Measurements from ENCODE around the gene HES3.

HES3 gene

DNA sequence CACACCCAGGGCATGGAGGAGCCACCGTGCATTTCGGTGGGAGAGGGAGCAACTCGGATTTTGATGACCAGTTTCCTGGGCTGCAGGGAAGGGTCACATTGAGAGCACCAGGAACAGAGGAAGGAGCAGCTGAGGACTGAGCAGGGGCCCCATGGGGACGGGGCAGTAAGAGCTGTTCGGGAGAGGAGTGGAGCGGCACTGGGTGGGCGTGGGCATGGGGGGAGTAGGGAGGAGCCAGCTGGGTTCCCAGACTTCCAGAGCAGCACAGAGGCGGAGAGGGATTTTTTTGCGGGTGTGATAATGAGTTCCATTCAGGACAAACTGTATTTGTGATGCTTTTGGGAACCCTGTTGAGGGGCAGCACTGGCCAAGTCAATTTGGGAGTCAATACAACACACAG is 34.3 kb downstream of the HES3 start:
- Histone ChIP-seq H4K20me1 (ENCODE audit: insufficient read depth, low read length) (no peaks in the 10 kb centered on the region), H2AFZ (ENCODE audit: low read length) (no peak overlapping the region), H3K27ac (ENCODE audit: low read depth, low read length, poor library complexity, severe bottlenecking) (no peak overlapping the region), H3K27me3 (ENCODE audit: insufficient read depth, low read length) (no peaks in the 10 kb centered on the region), H3K4me3 (ENCODE audit: low read depth, low read length, poor library complexity, severe bottlenecking) (no peak overlapping the region), H3K79me2 (ENCODE audit: insufficient read depth, low read length) (no peaks in the 10 kb centered on the region), H3K36me3 (ENCODE audit: insufficient read depth, low read length) (no peaks in the 10 kb centered on the region), H3K4me1 (ENCODE audit: insufficient read depth, low read length, severe bottlenecking) (no peaks in the 10 kb centered on the region), H3K9ac (ENCODE audit: low read length) (no peak overlapping the region), H3F3A (ENCODE audit: insufficient read depth, low read length) (no peaks in the 10 kb centered on the region), H3K9me3 (ENCODE audit: low read length) (no peaks in the 10 kb centered on the region), H3K4me2 (ENCODE audit: low read length) (no peak overlapping the region), H3K9me2 (ENCODE audit: low read depth, low read length) (no peaks in the 10 kb centered on the region)
- no peak for TF ChIP-seq EZH2 (IDR thresholded peaks at IDR 0.05; ENCODE audit: borderline replicate concordance, low read length)
- no peak for TF ChIP-seq CTCF (IDR thresholded peaks at IDR 0.05; ENCODE audit: low read length)

GRCh38 chr1:6279066-6279465 is 35.1 kb downstream of the HES3 start:
- no peaks in the 10 kb centered on the region for H3K9me3 ChIP-seq (ENCODE audit: low read length)
- no peaks in the 10 kb centered on the region for H3F3A ChIP-seq (ENCODE audit: insufficient read depth, low read length)
- no peaks in the 10 kb centered on the region for H3K36me3 ChIP-seq (ENCODE audit: insufficient read depth, low read length)
- H3K4me1 ChIP-seq (ENCODE audit: insufficient read depth, low read length, severe bottlenecking), result no peaks in the 10 kb centered on the region
- H3K9ac ChIP-seq (ENCODE audit: low read length), result no peak overlapping the region
- no peak for TF ChIP-seq CTCF (IDR thresholded peaks at IDR 0.05; ENCODE audit: low read length)
- no peak for TF ChIP-seq EZH2 (IDR thresholded peaks at IDR 0.05; ENCODE audit: borderline replicate concordance, low read length)
- H3K4me2 ChIP-seq (ENCODE audit: low read length), result no peak overlapping the region
- no peaks in the 10 kb centered on the region for H3K9me2 ChIP-seq (ENCODE audit: low read depth, low read length)
- no peaks in the 10 kb centered on the region for H3K79me2 ChIP-seq (ENCODE audit: insufficient read depth, low read length)
- H2AFZ ChIP-seq (ENCODE audit: low read length), result no peak overlapping the region
- H3K27ac ChIP-seq (ENCODE audit: low read depth, low read length, poor library complexity, severe bottlenecking), result no peak overlapping the region
- no peaks in the 10 kb centered on the region for H3K27me3 ChIP-seq (ENCODE audit: insufficient read depth, low read length)
- no peaks in the 10 kb centered on the region for H4K20me1 ChIP-seq (ENCODE audit: insufficient read depth, low read length)
- no peak overlapping the region for H3K4me3 ChIP-seq (ENCODE audit: low read depth, low read length, poor library complexity, severe bottlenecking)

DNA sequence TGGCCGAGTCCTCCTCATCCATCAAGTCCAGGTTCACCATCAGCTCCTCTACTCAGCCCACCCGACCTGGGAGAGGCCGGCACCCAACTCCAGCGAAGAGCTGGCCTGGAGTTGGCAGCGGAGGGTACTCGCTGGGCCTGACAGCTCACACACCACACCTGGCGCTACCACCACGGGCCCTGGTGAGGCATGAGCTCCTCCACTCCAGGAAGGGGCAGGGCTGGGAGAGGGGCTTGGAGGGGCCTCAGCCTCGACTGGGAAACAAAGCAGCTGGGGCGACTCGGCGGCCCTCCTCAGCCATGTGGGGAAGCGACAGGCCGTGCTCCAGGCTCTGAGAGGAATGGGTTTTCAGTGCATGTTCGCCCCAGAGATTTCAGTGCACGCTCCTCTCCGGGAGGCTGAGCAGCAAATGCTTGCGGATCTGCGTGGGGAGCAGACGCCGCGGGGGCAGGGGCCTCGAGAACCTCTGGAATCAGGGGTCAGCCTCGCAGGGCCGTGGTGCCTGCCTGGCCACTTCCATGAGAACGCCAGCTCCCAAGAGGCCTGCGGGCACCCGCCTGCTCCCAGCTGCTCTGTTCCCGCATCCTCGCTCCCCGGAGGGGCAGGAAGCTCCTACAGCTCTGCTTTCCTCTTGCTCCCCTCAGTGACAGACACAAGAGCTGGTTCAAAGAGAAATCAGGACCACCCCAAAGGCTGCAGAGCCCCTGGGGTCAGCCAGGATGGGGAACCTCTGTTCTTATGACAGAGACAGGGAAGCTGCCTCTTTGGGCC is 35.8 kb downstream of the HES3 start:
- Histone ChIP-seq H3K4me2 (ENCODE audit: low read length) (no peak overlapping the region), H3K79me2 (ENCODE audit: insufficient read depth, low read length) (no peaks in the 10 kb centered on the region), H4K20me1 (ENCODE audit: insufficient read depth, low read length) (no peaks in the 10 kb centered on the region), H3K36me3 (ENCODE audit: insufficient read depth, low read length) (no peaks in the 10 kb centered on the region), H3K27ac (ENCODE audit: low read depth, low read length, poor library complexity, severe bottlenecking) (no peak overlapping the region), H2AFZ (ENCODE audit: low read length) (no peak overlapping the region), H3K9ac (ENCODE audit: low read length) (no peak overlapping the region), H3K9me3 (ENCODE audit: low read length) (no peaks in the 10 kb centered on the region), H3K9me2 (ENCODE audit: low read depth, low read length) (no peaks in the 10 kb centered on the region), H3K4me3 (ENCODE audit: low read depth, low read length, poor library complexity, severe bottlenecking) (no peak overlapping the region), H3F3A (ENCODE audit: insufficient read depth, low read length) (no peaks in the 10 kb centered on the region), H3K4me1 (ENCODE audit: insufficient read depth, low read length, severe bottlenecking) (no peaks in the 10 kb centered on the region), H3K27me3 (ENCODE audit: insufficient read depth, low read length) (no peaks in the 10 kb centered on the region)
- TF ChIP-seq CTCF (IDR thresholded peaks at IDR 0.05; ENCODE audit: low read length) (no peak), EZH2 (IDR thresholded peaks at IDR 0.05; ENCODE audit: borderline replicate concordance, low read length) (no peak)
